Activated CD8-positive, alpha-beta memory T cell treated with anti-CD3 and anti-CD28 coated beads, Interleukin-2, amount 50 U/mL, for 1 hour (primary cell): ENCODE data around the gene SLC34A1.
A peak's percentile ranks its signal among the peaks of the same experiment; 100 is the strongest.

Experiments used
- DNase-seq: peaks from one replicate; pipeline ENCODE4 v3.0.0-alpha.2; 2020; ENCODE audit errors: extremely low read depth

The SLC34A1 gene

DNA sequence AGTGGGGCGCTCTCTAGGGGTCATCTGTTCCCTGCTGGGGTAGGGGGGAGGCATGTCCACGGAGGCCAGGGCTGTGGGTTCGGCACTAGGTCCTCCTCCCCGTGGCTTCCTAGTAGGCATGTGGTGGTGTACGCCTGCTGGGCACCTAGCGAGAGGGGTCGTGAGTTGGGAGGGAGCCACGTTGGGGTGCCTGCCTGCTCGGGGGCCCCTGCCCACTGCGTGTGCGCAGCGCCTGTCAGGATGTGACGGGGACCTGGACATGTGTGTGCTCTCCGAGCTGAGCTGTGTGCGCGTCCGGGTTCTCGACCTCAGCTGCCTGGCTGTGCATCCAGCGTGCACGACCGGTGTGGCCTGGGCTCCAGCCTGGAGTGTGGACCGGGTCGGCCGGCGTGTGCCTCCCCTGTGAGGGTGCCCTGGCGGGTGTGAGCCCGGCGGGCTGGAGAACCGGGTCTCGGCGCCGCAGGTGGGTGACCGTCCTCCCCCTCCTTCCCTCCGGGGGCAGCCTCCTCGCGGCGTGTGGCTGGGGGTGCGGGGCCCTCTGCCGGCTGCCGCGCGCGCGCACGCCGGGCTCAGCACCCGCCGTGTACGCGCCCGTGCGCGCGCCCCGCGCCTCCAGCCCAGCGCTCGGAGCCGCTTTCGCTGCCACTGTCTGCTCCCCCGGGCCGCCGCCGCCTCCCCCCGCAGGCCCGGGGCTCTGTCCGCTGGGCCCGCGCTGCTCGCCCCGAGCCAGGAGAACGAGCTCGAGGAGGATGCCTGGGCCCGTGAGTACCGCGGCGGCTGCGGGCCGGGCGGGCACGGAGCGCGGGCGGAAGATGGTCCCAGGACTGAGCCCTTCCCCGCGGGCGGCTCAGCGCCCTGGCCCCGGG, 62.2 kb downstream of the SLC34A1 start, which contains the start of gene PRR7:
Gene PRR7 (plus strand): TSS at position 615 of the 866 bp plus-strand sequence. CDS start 8,254 bp downstream, outside the sequence.
- DNase-seq, result no peak

DNA sequence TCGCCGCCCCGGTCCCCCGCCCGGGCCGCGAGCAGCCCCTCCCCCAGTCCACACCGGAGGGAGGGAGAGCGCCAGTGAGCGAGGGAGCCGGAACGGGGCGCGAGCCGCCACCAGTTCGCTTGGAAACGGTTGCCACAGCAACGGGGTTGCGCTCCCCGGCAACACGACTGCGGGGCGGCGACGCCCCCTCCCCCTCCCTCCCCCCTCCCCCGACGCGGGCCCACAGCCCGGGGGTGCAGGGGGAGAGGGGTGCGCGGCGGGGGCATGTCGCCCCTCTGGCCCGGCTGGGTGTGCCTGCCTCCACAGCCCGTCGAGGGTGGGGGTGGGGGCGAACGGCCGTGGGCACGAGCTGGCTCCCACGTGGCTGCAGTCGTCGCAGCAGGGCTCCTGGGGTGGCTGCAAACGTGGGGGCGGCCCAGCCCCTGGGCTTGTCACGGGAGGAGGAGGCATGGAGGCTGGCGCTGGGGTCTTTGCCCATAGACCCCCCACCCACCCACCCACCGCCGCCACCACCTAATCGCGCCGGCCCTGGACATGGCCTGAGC, 62.9 kb downstream of the SLC34A1 start:
- peak; percentile 56 for DNase-seq

DNA sequence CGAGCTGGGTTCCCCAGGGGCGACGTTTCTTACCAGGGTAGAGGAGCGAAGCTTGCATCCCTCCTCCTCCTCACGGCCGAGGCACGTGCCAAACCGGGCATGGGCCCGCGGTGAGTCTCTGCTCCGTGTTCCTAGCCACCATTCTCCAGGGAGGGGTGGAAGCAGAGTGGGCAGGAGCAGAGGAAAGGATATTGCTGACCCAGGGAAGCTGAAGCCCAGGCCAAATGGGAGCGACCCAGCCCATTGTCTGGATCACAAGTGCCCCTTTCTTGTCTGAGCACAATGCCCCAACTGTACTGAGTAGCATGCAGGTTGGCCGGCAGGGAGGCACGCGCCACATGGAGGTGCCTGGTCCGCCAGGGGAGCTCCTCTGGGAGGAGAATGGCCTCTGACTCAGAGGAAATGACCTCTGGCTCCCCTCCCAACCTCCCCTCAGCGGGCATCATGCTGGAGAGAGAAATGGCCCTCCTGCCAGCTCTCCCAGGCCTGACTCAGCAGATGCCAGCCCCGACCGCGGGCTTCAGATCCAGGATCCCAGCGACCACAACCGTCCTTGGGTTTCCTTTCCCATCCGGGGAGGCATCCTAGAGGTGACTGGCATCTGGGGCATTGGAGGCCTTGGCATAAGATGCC, 63.5 kb downstream of the SLC34A1 start:
- no peak for DNase-seq
